CD14-positive monocyte (primary cell): ENCODE data around the gene GALR2. TPM values are rescaled to one million over a fixed set of nuclear protein-coding genes. Genes with fewer than 3 reads are reported as not detected.

Source experiments
- DNase-seq, 3 donors: peaks; one replicate each; pipeline ENCODE4 v3.0.0-alpha.2; 2011 to 2022
- H2AFZ ChIP-seq: 2 replicates; pipeline ENCODE4 v1.6.0; 2012; ENCODE audit warnings: mild to moderate bottlenecking, low read depth, low read length, inconsistent platforms; ENCODE audit not compliant: insufficient read depth, poor library complexity, severe bottlenecking
- H3K27ac ChIP-seq, 2 donors: 1 replicate in 1 of 2; 2 replicates in 1 of 2; pipeline ENCODE4 v1.5.1; 2012 to 2013; ENCODE audit warnings: low read length in 2 of 2, control low read depth in 1 of 2, inconsistent platforms in 1 of 2, low read depth in 1 of 2, mild to moderate bottlenecking in 1 of 2
- H3K27me3 ChIP-seq, 2 donors: one replicate each; pipeline versions ENCODE4 v1.6.0 to v1.6.1; 2011 to 2013; ENCODE audit warnings: low read length in 2 of 2; ENCODE audit not compliant: control insufficient read depth in 2 of 2, insufficient read depth in 2 of 2
- H3K36me3 ChIP-seq, 2 donors: replicated peaks in 1 of 2; 1 replicate in 1 of 2; 2 replicates in 1 of 2; pipeline versions ENCODE4 v1.5.1 to v1.6.1; 2012 to 2013; ENCODE audit warnings: low read length in 2 of 2, control low read depth in 1 of 2, inconsistent platforms in 1 of 2, mild to moderate bottlenecking in 1 of 2; ENCODE audit not compliant: insufficient read depth in 2 of 2, control insufficient read depth in 1 of 2
- H3K4me1 ChIP-seq, 2 donors: 1 replicate in 1 of 2; 2 replicates in 1 of 2; pipeline versions ENCODE4 v1.5.1 to v1.6.1; 2012 to 2013; ENCODE audit warnings: low read length in 2 of 2, control low read depth in 1 of 2, inconsistent platforms in 1 of 2, mild to moderate bottlenecking in 1 of 2, moderate library complexity in 1 of 2; ENCODE audit not compliant: insufficient read depth in 2 of 2, control insufficient read depth in 1 of 2
- H3K4me2 ChIP-seq: replicated peaks from 2 replicates; pipeline ENCODE3; 2012; ENCODE audit warnings: low read length, moderate library complexity, mild to moderate bottlenecking; ENCODE audit not compliant: poor library complexity, severe bottlenecking; ENCODE audit errors: extremely low read depth
- H3K4me3 ChIP-seq, 3 experiments: fragments of 200-600 bp in 1 of 3; sonication (generic) in 1 of 3; replicated peaks in 1 of 3; 1 replicate in 2 of 3; 2 replicates in 1 of 3; pipeline ENCODE4 v1.5.1; 2011 to 2013; ENCODE audit warnings: low read length in 3 of 3, mild to moderate bottlenecking in 3 of 3, control low read depth in 2 of 3, low read depth in 2 of 3, inconsistent platforms in 1 of 3, moderate library complexity in 1 of 3
- H3K79me2 ChIP-seq: 2 replicates; pipeline ENCODE4 v1.6.0; 2012; ENCODE audit warnings: mild to moderate bottlenecking, control low read depth, inconsistent platforms, low read length, moderate library complexity; ENCODE audit not compliant: insufficient read depth
- H3K9ac ChIP-seq: 2 replicates; pipeline ENCODE4 v1.6.0; 2017; ENCODE audit warnings: low read length, mild to moderate bottlenecking; ENCODE audit not compliant: insufficient read depth, poor library complexity, severe bottlenecking
- H3K9me3 ChIP-seq, 2 donors: replicated peaks in 1 of 2; 1 replicate in 1 of 2; 2 replicates in 1 of 2; pipeline versions ENCODE4 v1.5.1 to v1.6.1; 2012 to 2013; ENCODE audit warnings: low read length in 2 of 2, control low read depth in 1 of 2; ENCODE audit not compliant: control insufficient read depth in 1 of 2, insufficient read depth in 1 of 2
- H4K20me1 ChIP-seq: 2 replicates; pipeline ENCODE4 v1.6.0; 2012; ENCODE audit warnings: mild to moderate bottlenecking, low read length, control low read depth, moderate library complexity; ENCODE audit not compliant: insufficient read depth
- H3K27ac Mint-ChIP-seq, 7 donors: one replicate each; pipeline ENCODE4 v1.8.0; 2020; ENCODE audit warnings: mild to moderate bottlenecking in 7 of 7, mixed read lengths in 7 of 7, moderate library complexity in 6 of 7, inconsistent platforms in 2 of 7
- H3K27me3 Mint-ChIP-seq, 3 donors: one replicate each; pipeline ENCODE4 v1.8.0; 2021 to 2022; ENCODE audit warnings: low read depth in 3 of 3, mild to moderate bottlenecking in 3 of 3, mixed read lengths in 3 of 3, moderate library complexity in 3 of 3, inconsistent platforms in 1 of 3
- H3K36me3 Mint-ChIP-seq, 2 donors: one replicate each; pipeline ENCODE4 v1.8.0; 2020; ENCODE audit warnings: mixed read lengths in 2 of 2, inconsistent platforms in 1 of 2, mild to moderate bottlenecking in 1 of 2
- H3K4me1 Mint-ChIP-seq: one replicate; pipeline ENCODE4 v1.8.0; 2020; ENCODE audit warnings: mild to moderate bottlenecking, mixed read lengths
- H3K4me3 Mint-ChIP-seq, 2 donors: one replicate each; pipeline ENCODE4 v1.8.0; 2020; ENCODE audit warnings: mild to moderate bottlenecking in 2 of 2, mixed read lengths in 2 of 2, moderate library complexity in 1 of 2
- H3K9me3 Mint-ChIP-seq, 7 donors: one replicate each; pipeline ENCODE4 v1.8.0; 2020 to 2022; ENCODE audit warnings: mixed read lengths in 7 of 7, mild to moderate bottlenecking in 6 of 7, moderate library complexity in 6 of 7, inconsistent platforms in 2 of 7
- WGBS: methylation state at CpG from one replicate; pipeline ENCODE4 v1.1.5; 2013; ENCODE audit warnings: missing lambda C conversion rate; ENCODE audit not compliant: insufficient coverage; 5-methylcytosine and 5-hydroxymethylcytosine counted together
- intact Hi-C, 2 donors: fragments of 100-400 bp; cut with micrococcal nuclease; formaldehyde crosslinking; loops; one replicate each; pipeline versions ENCODE4 v1.15.0 to v1.15.1; 2023
- polyA plus RNA-seq, 3 donors: library from polyadenylated mRNA; depleted of rRNA in 1 of 3; unstranded in 2 of 3; stranded (reverse) in 1 of 3; fragments of 300-500 nt in 2 of 3; fragments of >200 nt in 1 of 3; fragmentation: Illumina TruSeq in 2 of 3; gene quantifications; 1 replicate in 2 of 3; 2 replicates in 1 of 3; pipeline ENCODE4 v1.2.3, GENCODE V29; 2012 to 2021
- TF ChIP-seq, protein P1 (sequence below): fragments of 200-600 bp; IDR thresholded peaks from one replicate; pipeline ENCODE4 v1.8.0; 2022; ENCODE audit warnings: antibody characterized with exemption, mild to moderate bottlenecking

GALR2 gene
- polyA plus RNA-seq, 3 donors, result 0.22 to 4.8 (median 1.1) TPM

DNA sequence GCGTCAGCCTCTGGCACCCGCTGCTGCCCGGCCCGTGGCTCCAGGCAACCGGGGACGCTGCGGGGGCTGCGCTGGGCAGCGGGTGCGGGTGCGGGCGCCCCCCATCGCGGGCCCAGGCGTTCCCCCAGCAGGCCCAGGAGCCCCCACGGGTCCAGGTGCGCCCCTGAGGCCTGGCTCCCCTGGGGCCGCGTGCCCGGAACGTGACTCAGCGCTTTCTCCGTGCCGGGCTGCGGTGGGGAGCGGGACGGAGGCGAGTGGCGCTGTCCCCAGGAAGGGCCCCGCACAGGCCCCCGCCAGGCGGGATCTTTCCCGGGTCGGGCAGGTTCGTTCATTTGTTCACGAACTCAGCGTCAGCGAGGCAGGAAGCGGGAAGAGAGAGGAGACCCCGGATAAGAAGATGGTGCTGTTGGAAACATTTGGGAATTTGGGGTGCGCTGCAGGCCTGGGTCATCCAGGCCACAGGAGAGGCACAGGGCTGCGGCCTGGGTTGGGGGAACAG, 47.4 kb downstream of the GALR2 start:
- WGBS, result 11% methylated on average over 42 of the region's 42 CpGs
- Mint-ChIP-seq H3K4me3 (peak overlapping the region; percentile 9 to 53), H3K27me3 (peaks cover 8 to 27% (median 16%) of the 10 kb centered on the region in 3 donors), H3K27ac (peak overlapping the region in 1 of 7 donors; percentile 75), H3K9me3 (peaks cover 0 to 9% (median 2%) of the 10 kb centered on the region in 7 donors), H3K36me3 (no peaks in the 10 kb centered on the region), H3K4me1 (peaks cover 11% of the 10 kb centered on the region)
- Histone ChIP-seq H4K20me1 (no peaks in the 10 kb centered on the region), H3K4me3 (peak overlapping the region; percentile 18 to 73 (median 21)), H3K9me3 (no peaks in the 10 kb centered on the region), H3K4me1 (peaks cover 10 to 20% of the 10 kb centered on the region in 2 donors), H3K27me3 (no peaks in the 10 kb centered on the region), H3K36me3 (no peaks in the 10 kb centered on the region), H3K79me2 (no peaks in the 10 kb centered on the region), H3K9ac (peak overlapping the region; percentile 63), H3K27ac (no peak overlapping the region), H3K4me2 (peak overlapping the region; percentile 83), H2AFZ (peak overlapping the region; percentile 82)
- DNase-seq, result no peak
- TF ChIP-seq, protein P1, sequence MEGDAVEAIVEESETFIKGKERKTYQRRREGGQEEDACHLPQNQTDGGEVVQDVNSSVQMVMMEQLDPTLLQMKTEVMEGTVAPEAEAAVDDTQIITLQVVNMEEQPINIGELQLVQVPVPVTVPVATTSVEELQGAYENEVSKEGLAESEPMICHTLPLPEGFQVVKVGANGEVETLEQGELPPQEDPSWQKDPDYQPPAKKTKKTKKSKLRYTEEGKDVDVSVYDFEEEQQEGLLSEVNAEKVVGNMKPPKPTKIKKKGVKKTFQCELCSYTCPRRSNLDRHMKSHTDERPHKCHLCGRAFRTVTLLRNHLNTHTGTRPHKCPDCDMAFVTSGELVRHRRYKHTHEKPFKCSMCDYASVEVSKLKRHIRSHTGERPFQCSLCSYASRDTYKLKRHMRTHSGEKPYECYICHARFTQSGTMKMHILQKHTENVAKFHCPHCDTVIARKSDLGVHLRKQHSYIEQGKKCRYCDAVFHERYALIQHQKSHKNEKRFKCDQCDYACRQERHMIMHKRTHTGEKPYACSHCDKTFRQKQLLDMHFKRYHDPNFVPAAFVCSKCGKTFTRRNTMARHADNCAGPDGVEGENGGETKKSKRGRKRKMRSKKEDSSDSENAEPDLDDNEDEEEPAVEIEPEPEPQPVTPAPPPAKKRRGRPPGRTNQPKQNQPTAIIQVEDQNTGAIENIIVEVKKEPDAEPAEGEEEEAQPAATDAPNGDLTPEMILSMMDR, result no peak
- intact Hi-C loops, result loop anchor here (1.0 to 10.0 kb wide), 6 partner anchors 55 to 283 kb away; no protein-coding TSS in a partner anchor

DNA sequence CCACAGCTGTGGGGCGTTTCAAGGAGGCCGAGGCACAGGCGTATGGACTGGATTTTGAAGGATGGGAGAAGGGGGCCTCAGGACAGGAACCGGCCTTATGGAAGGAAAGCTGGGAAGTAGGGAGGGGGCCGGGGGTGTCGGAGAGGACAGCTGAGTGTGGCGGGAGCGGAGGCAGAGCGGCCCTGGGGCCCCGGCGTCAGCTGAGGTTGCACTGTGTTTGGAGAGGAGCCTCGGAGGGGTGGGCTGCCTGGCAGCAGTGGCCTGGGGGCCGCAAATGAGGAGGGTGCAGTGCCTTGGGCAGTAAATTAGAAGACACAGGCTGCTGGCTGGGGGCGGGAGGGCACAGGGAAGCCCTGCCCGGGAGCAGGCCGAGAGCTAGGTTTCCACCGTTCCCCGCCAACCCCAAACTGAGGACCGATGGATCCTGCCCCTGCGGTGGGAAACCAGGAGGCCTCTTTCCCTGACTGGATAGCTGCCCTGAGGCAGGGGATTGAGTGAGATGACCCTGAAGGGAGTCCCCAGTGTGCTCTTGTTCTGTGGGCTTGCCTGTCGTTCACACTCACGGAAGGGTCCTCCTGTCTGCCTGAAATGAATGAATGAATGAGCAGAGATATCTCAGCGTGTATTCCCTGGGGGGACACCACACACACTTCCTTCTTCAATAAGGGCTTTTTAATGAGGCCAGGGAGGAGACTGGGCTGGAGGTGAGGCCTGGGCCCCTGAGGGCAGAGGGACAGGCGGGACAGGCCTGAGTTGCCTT, 48.0 kb downstream of the GALR2 start:
- H3K9ac ChIP-seq, result no peak overlapping the region
- Mint-ChIP-seq H3K9me3 (peaks cover 0 to 9% (median 2%) of the 10 kb centered on the region in 7 donors), H3K27ac (no peak overlapping the region), H3K27me3 (peaks cover 8 to 27% (median 16%) of the 10 kb centered on the region in 3 donors), H3K4me1 (peaks cover 11% of the 10 kb centered on the region), H3K36me3 (no peaks in the 10 kb centered on the region), H3K4me3 (peak overlapping the region in 1 of 2 donors; percentile 53)
- H3K36me3 ChIP-seq, result no peaks in the 10 kb centered on the region
- H3K4me3 ChIP-seq, result no peak overlapping the region
- no peaks in the 10 kb centered on the region for H3K9me3 ChIP-seq
- H3K4me1 ChIP-seq, result peaks cover 10 to 20% of the 10 kb centered on the region in 2 donors
- peak overlapping the region; percentile 82 for H2AFZ ChIP-seq
- H3K27ac ChIP-seq, result no peak overlapping the region
- no peaks in the 10 kb centered on the region for H3K27me3 ChIP-seq
- intact Hi-C loops, result loop anchor here (1.0 to 10.0 kb wide), 5 partner anchors 55 to 282 kb away; no protein-coding TSS in a partner anchor
- WGBS, result 94% methylated on average over 20 of the region's 24 CpGs
- TF ChIP-seq, protein P1, result no peak
- H3K4me2 ChIP-seq, result peak overlapping the region; percentile 83
- no peaks in the 10 kb centered on the region for H3K79me2 ChIP-seq
- no peaks in the 10 kb centered on the region for H4K20me1 ChIP-seq
- DNase-seq, result no peak
